A673 (cell line): Measurements from ENCODE around the gene FHIP1A.

Source experiments
- EZH2 ChIP-seq: fragments of 200-600 bp; sonication (generic); IDR thresholded peaks from 2 replicates; pipeline ENCODE4 v1.6.1; 2017; ENCODE audit warnings: borderline replicate concordance, low read depth, mild to moderate bottlenecking, mixed read lengths, antibody characterized with exemption, low read length; ENCODE audit not compliant: poor library complexity, severe bottlenecking
- TF ChIP-seq, protein P1 (sequence below): fragments of 300-800, 200-600 bp; sonication (generic); conservative IDR thresholded peaks from 2 replicates; pipeline ENCODE4 v1.5.1; 2017; ENCODE audit warnings: low read depth, mild to moderate bottlenecking, antibody characterized with exemption, low read length, moderate library complexity, mixed read lengths

DNA sequence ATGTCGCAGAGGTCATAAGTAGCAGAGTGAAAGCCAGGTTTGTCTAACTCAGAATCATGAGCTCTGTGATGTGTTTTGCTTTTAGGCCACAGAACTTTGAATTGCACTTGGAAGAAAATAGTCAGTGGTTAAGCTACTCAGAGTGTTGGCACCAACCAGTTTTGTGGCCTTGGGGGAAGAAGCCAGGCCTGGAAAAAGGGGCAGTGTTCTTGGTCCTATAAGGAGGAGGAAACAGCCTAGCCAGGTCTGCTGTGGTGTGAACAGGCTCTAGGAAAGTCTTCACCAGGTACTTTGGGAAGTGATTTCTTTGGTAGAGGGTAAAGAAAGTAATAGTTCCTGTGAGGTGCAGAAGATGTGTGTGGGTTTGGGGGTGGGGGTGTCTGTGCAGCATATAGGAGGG, 49.2 kb downstream of the FHIP1A start:
- no peak for TF ChIP-seq EZH2
- TF ChIP-seq, protein P1, sequence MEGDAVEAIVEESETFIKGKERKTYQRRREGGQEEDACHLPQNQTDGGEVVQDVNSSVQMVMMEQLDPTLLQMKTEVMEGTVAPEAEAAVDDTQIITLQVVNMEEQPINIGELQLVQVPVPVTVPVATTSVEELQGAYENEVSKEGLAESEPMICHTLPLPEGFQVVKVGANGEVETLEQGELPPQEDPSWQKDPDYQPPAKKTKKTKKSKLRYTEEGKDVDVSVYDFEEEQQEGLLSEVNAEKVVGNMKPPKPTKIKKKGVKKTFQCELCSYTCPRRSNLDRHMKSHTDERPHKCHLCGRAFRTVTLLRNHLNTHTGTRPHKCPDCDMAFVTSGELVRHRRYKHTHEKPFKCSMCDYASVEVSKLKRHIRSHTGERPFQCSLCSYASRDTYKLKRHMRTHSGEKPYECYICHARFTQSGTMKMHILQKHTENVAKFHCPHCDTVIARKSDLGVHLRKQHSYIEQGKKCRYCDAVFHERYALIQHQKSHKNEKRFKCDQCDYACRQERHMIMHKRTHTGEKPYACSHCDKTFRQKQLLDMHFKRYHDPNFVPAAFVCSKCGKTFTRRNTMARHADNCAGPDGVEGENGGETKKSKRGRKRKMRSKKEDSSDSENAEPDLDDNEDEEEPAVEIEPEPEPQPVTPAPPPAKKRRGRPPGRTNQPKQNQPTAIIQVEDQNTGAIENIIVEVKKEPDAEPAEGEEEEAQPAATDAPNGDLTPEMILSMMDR: no peak
